IMR-90 (cell line): ENCODE measurements around the gene PHC1. TPM values are rescaled to one million over a fixed set of nuclear protein-coding genes. Genes with fewer than 3 reads are reported as not detected.

ENCODE experiments used
- ATAC-seq: fragments of 200-7000 bp; cut with Tn5 transposase; 2 replicates; pipeline ENCODE4 v1.9.1; 2020; ENCODE audit warnings: low read depth, mild to moderate bottlenecking, moderate library complexity
- BruUV-seq: library from RNA; stranded (reverse); fragments of 400-500 nt; replicated peaks from 2 replicates; lab custom pipeline; 2021; lab: Mats Ljungman, UMichigan
- CTCF ChIA-PET: fragments of 300-600 bp; formaldehyde crosslinking; extraction: SDS; loops from one replicate; lab custom pipeline; 2021; ENCODE audit warnings: antibody characterized with exemption; lab: Yijun Ruan, JAX
- POLR2A ChIA-PET: fragments of 300-600 bp; sonication (Branson Sonifier 250); formaldehyde crosslinking; loops from one replicate; lab custom pipeline; 2022; ENCODE audit warnings: antibody characterized with exemption; ENCODE audit not compliant: unreplicated experiment; lab: Charles Lee
- DNase-seq: peaks from one replicate; pipeline ENCODE4 v3.0.0; 2013
- H2AFZ ChIP-seq: replicated peaks from 2 replicates; pipeline ENCODE3; 2013; ENCODE audit warnings: low read length, mild to moderate bottlenecking; ENCODE audit not compliant: poor library complexity
- H2AK5ac ChIP-seq: 2 replicates; pipeline ENCODE4 v1.6.1; 2013; ENCODE audit warnings: low read depth, low read length, inconsistent platforms
- H2AK9ac ChIP-seq: replicated peaks from 2 replicates; pipeline ENCODE3; 2013; ENCODE audit warnings: mild to moderate bottlenecking, low read depth, low read length, moderate library complexity; ENCODE audit not compliant: poor library complexity
- H2BK120ac ChIP-seq: 2 replicates; pipeline ENCODE4 v1.6.1; 2013; ENCODE audit warnings: low read depth, low read length, inconsistent platforms
- H2BK15ac ChIP-seq: 3 replicates; pipeline ENCODE4 v1.6.1; 2013; ENCODE audit warnings: low read depth, low read length, inconsistent platforms
- H2BK20ac ChIP-seq: 2 replicates; pipeline ENCODE4 v1.6.1; 2013; ENCODE audit warnings: low read depth, mild to moderate bottlenecking, inconsistent platforms, low read length, moderate library complexity
- H2BK5ac ChIP-seq: 2 replicates; pipeline ENCODE4 v1.6.1; 2013; ENCODE audit warnings: mild to moderate bottlenecking, low read depth, low read length, inconsistent platforms; ENCODE audit not compliant: poor library complexity, severe bottlenecking
- H3K14ac ChIP-seq: replicated peaks from 2 replicates; pipeline ENCODE4 v1.6.1; 2013; ENCODE audit warnings: low read depth, low read length, inconsistent platforms
- H3K18ac ChIP-seq: 2 replicates; pipeline ENCODE4 v1.6.1; 2013; ENCODE audit warnings: low read depth, low read length, control low read depth
- H3K23ac ChIP-seq: 2 replicates; pipeline ENCODE4 v1.6.1; 2013; ENCODE audit warnings: low read depth, low read length, inconsistent platforms
- H3K27ac ChIP-seq: 2 replicates; pipeline ENCODE4 v1.5.1; 2013; ENCODE audit warnings: mild to moderate bottlenecking, control low read depth, low read length; ENCODE audit not compliant: insufficient read depth
- H3K27me3 ChIP-seq: 2 replicates; pipeline ENCODE4 v1.6.1; 2013; ENCODE audit warnings: low read length; ENCODE audit not compliant: control insufficient read depth, insufficient read depth
- H3K36me3 ChIP-seq: 2 replicates; pipeline ENCODE4 v1.6.1; 2013; ENCODE audit warnings: low read length, mixed read lengths; ENCODE audit not compliant: control insufficient read depth, insufficient read depth
- H3K4ac ChIP-seq: 2 replicates; pipeline ENCODE4 v1.6.1; 2013; ENCODE audit warnings: low read depth, low read length, inconsistent platforms
- H3K4me1 ChIP-seq: 2 replicates; pipeline ENCODE4 v1.6.1; 2013; ENCODE audit warnings: low read length, mixed read lengths; ENCODE audit not compliant: control insufficient read depth, insufficient read depth
- H3K4me2 ChIP-seq: 2 replicates; pipeline ENCODE4 v1.6.1; 2013; ENCODE audit warnings: low read depth, mild to moderate bottlenecking, control low read depth, low read length, moderate library complexity
- H3K4me3 ChIP-seq: 2 replicates; pipeline ENCODE4 v1.5.1; 2013; ENCODE audit warnings: low read depth, mild to moderate bottlenecking, control low read depth, low read length, moderate library complexity; ENCODE audit not compliant: insufficient read depth
- H3K56ac ChIP-seq: 2 replicates; pipeline ENCODE4 v1.6.1; 2013; ENCODE audit warnings: low read length, inconsistent platforms; ENCODE audit not compliant: insufficient read depth; ENCODE audit errors: extremely low read depth
- H3K79me1 ChIP-seq, 2 experiments: 2 replicates each; pipeline ENCODE4 v1.6.1; 2013; ENCODE audit warnings: low read length in 2 of 2, inconsistent platforms in 1 of 2, low read depth in 1 of 2
- H3K9ac ChIP-seq: 2 replicates; pipeline ENCODE4 v1.6.1; 2013; ENCODE audit warnings: low read depth, low read length, control low read depth
- H3K9me1 ChIP-seq: 2 replicates; pipeline ENCODE4 v1.6.1; 2013; ENCODE audit warnings: low read length, inconsistent platforms; ENCODE audit not compliant: insufficient read depth
- H3K9me3 ChIP-seq: 2 replicates; pipeline ENCODE4 v1.6.1; 2013; ENCODE audit warnings: low read length; ENCODE audit not compliant: control insufficient read depth, insufficient read depth
- H4K20me1 ChIP-seq: 2 replicates; pipeline ENCODE4 v1.6.1; 2013; ENCODE audit warnings: low read length, inconsistent platforms; ENCODE audit not compliant: insufficient read depth
- H4K5ac ChIP-seq: 2 replicates; pipeline ENCODE4 v1.6.1; 2013; ENCODE audit warnings: mild to moderate bottlenecking, low read depth, low read length, control low read depth
- H4K8ac ChIP-seq, 2 experiments: 2 replicates each; pipeline ENCODE4 v1.6.1; 2013; ENCODE audit warnings: low read depth in 2 of 2, low read length in 2 of 2, control low read depth in 1 of 2, inconsistent platforms in 1 of 2
- H4K91ac ChIP-seq: 2 replicates; pipeline ENCODE4 v1.6.1; 2013; ENCODE audit warnings: low read depth, low read length, inconsistent platforms; ENCODE audit not compliant: insufficient read depth
- BHLHE40 ChIP-seq: fragments of 150-350 bp; IDR thresholded peaks from 2 replicates; pipeline ENCODE4 v1.6.1; 2016; ENCODE audit warnings: mild to moderate bottlenecking, low read depth, low read length
- CEBPB ChIP-seq: IDR thresholded peaks from 2 replicates; pipeline ENCODE4 v1.6.1; 2012; ENCODE audit warnings: low read depth, low read length, improper control_type of control experiment
- CHD1 ChIP-seq: IDR thresholded peaks from 2 replicates; pipeline ENCODE4 v1.6.1; 2012; ENCODE audit warnings: low read depth, low read length, improper control_type of control experiment
- CTCF ChIP-seq: conservative IDR thresholded peaks from 2 replicates; pipeline ENCODE4 v1.5.1; 2012; ENCODE audit warnings: mild to moderate bottlenecking, low read depth, low read length, improper control_type of control experiment
- FOS ChIP-seq: fragments of 150-350 bp; IDR thresholded peaks from 2 replicates; pipeline ENCODE4 v1.6.1; 2016; ENCODE audit warnings: low read depth, low read length
- MAZ ChIP-seq: IDR thresholded peaks from 2 replicates; pipeline ENCODE4 v1.6.1; 2012; ENCODE audit warnings: low read depth, mild to moderate bottlenecking, low read length, improper control_type of control experiment, moderate library complexity, borderline replicate concordance
- NFE2L2 ChIP-seq: fragments of 150-350 bp; IDR thresholded peaks from 2 replicates; pipeline ENCODE4 v1.6.1; 2016; ENCODE audit warnings: low read depth, mild to moderate bottlenecking, low read length
- RAD21 ChIP-seq: IDR thresholded peaks from 2 replicates; pipeline ENCODE4 v1.6.1; 2012; ENCODE audit warnings: low read length, improper control_type of control experiment
- RCOR1 ChIP-seq: IDR thresholded peaks from 2 replicates; pipeline ENCODE4 v1.6.1; 2012; ENCODE audit warnings: mild to moderate bottlenecking, low read length, improper control_type of control experiment; ENCODE audit not compliant: insufficient replicate concordance
- WGBS, 2 experiments: methylation state at CpG; one replicate each; pipeline versions ENCODE4 v1.1.5 to v1.1.7; 2013; ENCODE audit warnings: missing lambda C conversion rate in 2 of 2; ENCODE audit not compliant: insufficient read length in 1 of 2; ENCODE audit errors: extremely low coverage in 2 of 2; 5-methylcytosine and 5-hydroxymethylcytosine counted together
- dilution Hi-C: fragments of 300-500 bp; cut with HindIII; formaldehyde crosslinking; loops from one replicate; pipeline ENCODE4 v1.14.3; 2018; ENCODE audit warnings: low sequenced_read_pairs; ENCODE audit not compliant: unreplicated experiment
- in situ Hi-C: fragments of 300-500 bp; cut with MboI; formaldehyde crosslinking; loops from 3 replicates; pipeline ENCODE4 v1.14.3; 2019; ENCODE audit warnings: low sequenced_read_pairs, inconsistent platforms, mixed read lengths
- intact Hi-C: fragments of 100-400 bp; cut with micrococcal nuclease; formaldehyde crosslinking; loops from 2 replicates; pipeline ENCODE4 v1.10.0; 2022
- polyA plus RNA-seq, 3 experiments: library from polyadenylated mRNA; depleted of rRNA; stranded (reverse); fragments of >200 nt; gene quantifications; 2 replicates each; pipeline ENCODE4 v1.2.3, GENCODE V29; 2012; ENCODE audit warnings: low replicate concordance in 1 of 3
- total RNA-seq: library from RNA; depleted of rRNA; stranded (reverse); fragments of >200 nt; gene quantifications from 2 replicates; pipeline ENCODE4 v1.2.3, GENCODE V29; 2012

PHC1 gene
- total and polyA plus RNA-seq, 2 of the 4 experiments (the other 2 are of a cell fraction) = 9.1 to 23.1 TPM

DNA sequence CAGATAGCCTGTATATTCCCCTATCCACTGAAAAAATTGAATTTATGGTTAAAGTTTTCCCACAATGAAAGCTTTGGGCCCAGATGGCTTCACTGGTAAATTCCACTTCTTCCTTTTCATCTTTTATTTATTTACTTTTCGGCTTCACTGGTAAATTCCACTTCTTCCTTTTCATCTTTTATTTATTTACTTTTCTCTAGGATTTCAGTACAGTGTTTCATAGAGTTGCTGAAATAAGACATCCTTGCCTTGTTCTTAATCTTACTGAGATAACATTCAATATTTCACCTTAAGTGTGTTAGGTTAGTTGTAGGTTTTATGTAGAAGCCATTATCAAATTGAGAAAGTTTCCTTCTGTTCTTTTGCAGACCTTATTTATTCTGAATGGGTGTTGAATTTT, 56.1 kb downstream of the PHC1 start:
- no CpG with 5 or more reads among the region's 1 CpG for WGBS, 2 experiments
- CTCF ChIA-PET = no interaction called here
- H3K79me1 ChIP-seq = no peaks in the 10 kb centered on the region

More for the DNA sequence above, 56.1 kb downstream of the PHC1 start:
- DNase-seq (no peak), ATAC-seq (no peak)
- H3K36me3 ChIP-seq = no peaks in the 10 kb centered on the region
- no peak overlapping the region for H2AK5ac ChIP-seq
- H3K4me2 ChIP-seq = no peak overlapping the region
- POLR2A ChIA-PET = no interaction called here
- no peak overlapping the region for H4K8ac ChIP-seq
- H3K9ac ChIP-seq = no peak overlapping the region
- TF ChIP-seq RAD21 (no peak), FOS (no peak), CEBPB (no peak), BHLHE40 (no peak), RCOR1 (no peak), MAZ (no peak), CHD1 (no peak), NFE2L2 (no peak), CTCF (no peak)
- H4K5ac ChIP-seq = no peak overlapping the region
- no TSS peak for BruUV-seq
- no peak overlapping the region for H2BK5ac ChIP-seq
- H3K9me1 ChIP-seq = no peaks in the 10 kb centered on the region
- H3K4me3 ChIP-seq = no peak overlapping the region
- H4K20me1 ChIP-seq = no peaks in the 10 kb centered on the region
- H3K4me1 ChIP-seq = no peaks in the 10 kb centered on the region
- H2BK120ac ChIP-seq = no peak overlapping the region
- H3K27me3 ChIP-seq = no peaks in the 10 kb centered on the region
- H3K9me3 ChIP-seq = peaks cover 8% of the 10 kb centered on the region
- intact Hi-C loops (no loop called here), in situ Hi-C loops (no loop called here), dilution Hi-C loops (no loop called here)
- H3K4ac ChIP-seq = no peak overlapping the region
- H3K56ac ChIP-seq = no peak overlapping the region
- no peak overlapping the region for H2BK15ac ChIP-seq
- no peak overlapping the region for H3K23ac ChIP-seq
- H3K27ac ChIP-seq = no peak overlapping the region
- H3K18ac ChIP-seq = no peak overlapping the region
- no peak overlapping the region for H2AFZ ChIP-seq
- no peak overlapping the region for H2AK9ac ChIP-seq
- H2BK20ac ChIP-seq = no peak overlapping the region
- no peak overlapping the region for H4K91ac ChIP-seq
- H3K14ac ChIP-seq = no peak overlapping the region
